ENCODE results near the gene ARL8A.

GRCh38 chr1:202189918-202190715 lies 45.6 kb upstream of the ARL8A start:
- TF ChIP-seq CTCF (IDR thresholded peaks at IDR 0.05) = no peak
- TF ChIP-seq ZFX (IDR thresholded peaks at IDR 0.05; ENCODE audit: borderline replicate concordance) = no peak

Measured in 22Rv1 (cell line).